ENCODE measurements around the gene ZXDC.

GRCh38 chr3:126503701-126504100, 28.0 kb upstream of the ZXDC start:
- TF ChIP-seq, protein P1, sequence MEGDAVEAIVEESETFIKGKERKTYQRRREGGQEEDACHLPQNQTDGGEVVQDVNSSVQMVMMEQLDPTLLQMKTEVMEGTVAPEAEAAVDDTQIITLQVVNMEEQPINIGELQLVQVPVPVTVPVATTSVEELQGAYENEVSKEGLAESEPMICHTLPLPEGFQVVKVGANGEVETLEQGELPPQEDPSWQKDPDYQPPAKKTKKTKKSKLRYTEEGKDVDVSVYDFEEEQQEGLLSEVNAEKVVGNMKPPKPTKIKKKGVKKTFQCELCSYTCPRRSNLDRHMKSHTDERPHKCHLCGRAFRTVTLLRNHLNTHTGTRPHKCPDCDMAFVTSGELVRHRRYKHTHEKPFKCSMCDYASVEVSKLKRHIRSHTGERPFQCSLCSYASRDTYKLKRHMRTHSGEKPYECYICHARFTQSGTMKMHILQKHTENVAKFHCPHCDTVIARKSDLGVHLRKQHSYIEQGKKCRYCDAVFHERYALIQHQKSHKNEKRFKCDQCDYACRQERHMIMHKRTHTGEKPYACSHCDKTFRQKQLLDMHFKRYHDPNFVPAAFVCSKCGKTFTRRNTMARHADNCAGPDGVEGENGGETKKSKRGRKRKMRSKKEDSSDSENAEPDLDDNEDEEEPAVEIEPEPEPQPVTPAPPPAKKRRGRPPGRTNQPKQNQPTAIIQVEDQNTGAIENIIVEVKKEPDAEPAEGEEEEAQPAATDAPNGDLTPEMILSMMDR (IDR thresholded peaks at IDR 0.05; ENCODE audit: low read depth, low read length, poor library complexity, severe bottlenecking), result no peak
- TF ChIP-seq EZH2phosphoT487 (IDR thresholded peaks at IDR 0.05; ENCODE audit: borderline replicate concordance, low read length), result no peak

Data from DOHH2 (cell line).